VCaP (cell line): Measurements from ENCODE around the gene ATP6V0E2.

Experiments
- H3K27ac ChIP-seq: fragments of 450-650 bp; 2 replicates; pipeline ENCODE4 v1.5.1; 2017
- TF ChIP-seq, protein P1 (sequence below): fragments of 450-650 bp; conservative IDR thresholded peaks from 2 replicates; pipeline ENCODE4 v1.5.1; 2017; ENCODE audit warnings: mild to moderate bottlenecking, moderate library complexity

The ATP6V0E2 gene

DNA sequence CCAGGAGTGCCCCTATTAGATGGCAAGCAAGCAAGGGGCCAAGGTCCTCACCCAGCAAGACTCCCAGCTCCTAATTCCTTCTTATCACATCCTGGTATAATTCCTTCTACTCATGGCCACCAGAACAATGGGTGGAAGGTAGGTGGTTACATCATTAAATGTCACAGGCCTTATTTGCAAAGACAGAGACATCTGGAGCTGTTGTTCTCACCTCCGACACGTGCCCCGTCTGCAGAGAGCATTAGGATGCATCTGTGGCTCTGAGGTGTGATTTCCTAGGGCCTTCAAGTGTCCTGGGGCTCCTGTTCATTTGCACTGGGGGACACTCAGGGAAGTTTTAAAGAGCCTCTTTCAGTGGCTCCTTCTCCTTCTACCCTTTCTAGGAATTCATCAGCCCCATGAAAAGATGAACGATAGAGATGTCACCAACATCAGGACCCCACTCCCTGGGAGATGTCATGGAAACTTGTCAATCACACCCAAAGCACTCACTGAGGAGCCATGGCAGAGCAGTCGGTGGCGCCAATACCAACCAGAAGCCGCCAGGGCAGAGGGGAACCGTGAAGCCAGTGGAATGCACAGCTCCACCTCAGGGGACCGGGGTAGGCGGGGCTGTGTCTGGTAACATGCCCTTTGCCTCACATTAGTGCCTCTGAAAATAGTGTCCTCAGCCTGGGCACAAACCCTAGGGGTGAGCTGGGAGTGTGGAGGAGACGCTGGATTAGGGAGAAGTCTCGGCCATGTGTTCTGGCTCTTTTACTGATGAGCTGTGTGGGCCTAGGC, 2.9 kb upstream of the ATP6V0E2 start:
- peak overlapping the region; percentile 99 for H3K27ac ChIP-seq
- TF ChIP-seq, protein P1, sequence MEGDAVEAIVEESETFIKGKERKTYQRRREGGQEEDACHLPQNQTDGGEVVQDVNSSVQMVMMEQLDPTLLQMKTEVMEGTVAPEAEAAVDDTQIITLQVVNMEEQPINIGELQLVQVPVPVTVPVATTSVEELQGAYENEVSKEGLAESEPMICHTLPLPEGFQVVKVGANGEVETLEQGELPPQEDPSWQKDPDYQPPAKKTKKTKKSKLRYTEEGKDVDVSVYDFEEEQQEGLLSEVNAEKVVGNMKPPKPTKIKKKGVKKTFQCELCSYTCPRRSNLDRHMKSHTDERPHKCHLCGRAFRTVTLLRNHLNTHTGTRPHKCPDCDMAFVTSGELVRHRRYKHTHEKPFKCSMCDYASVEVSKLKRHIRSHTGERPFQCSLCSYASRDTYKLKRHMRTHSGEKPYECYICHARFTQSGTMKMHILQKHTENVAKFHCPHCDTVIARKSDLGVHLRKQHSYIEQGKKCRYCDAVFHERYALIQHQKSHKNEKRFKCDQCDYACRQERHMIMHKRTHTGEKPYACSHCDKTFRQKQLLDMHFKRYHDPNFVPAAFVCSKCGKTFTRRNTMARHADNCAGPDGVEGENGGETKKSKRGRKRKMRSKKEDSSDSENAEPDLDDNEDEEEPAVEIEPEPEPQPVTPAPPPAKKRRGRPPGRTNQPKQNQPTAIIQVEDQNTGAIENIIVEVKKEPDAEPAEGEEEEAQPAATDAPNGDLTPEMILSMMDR = no peak

DNA sequence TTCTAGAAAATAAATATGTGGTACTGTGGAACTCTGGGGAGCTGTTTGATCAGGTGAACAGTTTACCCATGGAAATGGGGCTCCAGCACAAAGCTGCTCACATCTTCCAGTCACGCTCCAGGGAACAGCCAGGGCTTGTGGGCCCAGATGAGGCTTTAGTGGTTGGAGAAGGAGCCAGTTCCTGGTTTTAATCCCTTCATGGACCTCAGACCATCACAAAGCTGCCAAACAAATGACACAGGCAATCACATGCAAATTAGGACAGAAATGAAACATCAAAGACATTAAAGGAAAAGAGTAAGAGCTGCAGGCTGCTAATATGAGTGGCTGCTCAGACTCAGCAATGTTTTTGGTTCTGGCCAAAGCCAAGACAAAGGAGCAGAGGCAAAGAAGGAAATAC, 2.2 kb upstream of the ATP6V0E2 start:
- peak overlapping the region; percentile 99 for H3K27ac ChIP-seq
- TF ChIP-seq, protein P1 = no peak

DNA sequence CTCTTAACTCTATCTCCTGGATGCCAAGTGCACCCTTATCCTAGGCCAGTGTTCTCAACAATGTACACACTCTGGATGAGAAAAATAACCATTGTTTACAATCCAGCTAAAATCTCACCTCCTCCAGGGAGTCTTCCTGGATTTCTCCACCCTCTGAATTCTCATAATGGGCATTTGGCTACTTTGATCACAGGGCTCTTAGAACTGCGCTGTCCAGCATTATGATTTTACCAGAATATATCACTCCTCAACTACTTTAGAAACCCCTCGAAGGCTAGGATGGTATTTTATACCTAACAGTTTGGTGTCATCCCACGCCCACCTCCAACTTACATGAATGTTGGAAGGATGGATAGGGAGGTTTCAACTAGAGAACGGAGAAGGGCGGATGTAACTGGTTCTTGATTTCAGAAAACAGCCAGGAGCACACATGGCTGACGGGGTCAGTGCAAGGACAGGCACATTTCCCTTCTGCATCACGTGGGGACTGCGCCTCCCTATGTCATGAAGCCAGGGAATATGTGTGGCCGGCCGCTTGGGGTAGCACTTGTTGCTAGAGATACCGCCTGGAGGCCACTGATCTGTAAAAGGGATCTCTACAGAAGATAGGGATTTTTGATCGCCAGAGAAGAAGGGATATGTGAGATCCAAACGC, 1.2 kb upstream of the ATP6V0E2 start:
- peak overlapping the region; percentile 99 for H3K27ac ChIP-seq
- TF ChIP-seq, protein P1 = peak; percentile 58

DNA sequence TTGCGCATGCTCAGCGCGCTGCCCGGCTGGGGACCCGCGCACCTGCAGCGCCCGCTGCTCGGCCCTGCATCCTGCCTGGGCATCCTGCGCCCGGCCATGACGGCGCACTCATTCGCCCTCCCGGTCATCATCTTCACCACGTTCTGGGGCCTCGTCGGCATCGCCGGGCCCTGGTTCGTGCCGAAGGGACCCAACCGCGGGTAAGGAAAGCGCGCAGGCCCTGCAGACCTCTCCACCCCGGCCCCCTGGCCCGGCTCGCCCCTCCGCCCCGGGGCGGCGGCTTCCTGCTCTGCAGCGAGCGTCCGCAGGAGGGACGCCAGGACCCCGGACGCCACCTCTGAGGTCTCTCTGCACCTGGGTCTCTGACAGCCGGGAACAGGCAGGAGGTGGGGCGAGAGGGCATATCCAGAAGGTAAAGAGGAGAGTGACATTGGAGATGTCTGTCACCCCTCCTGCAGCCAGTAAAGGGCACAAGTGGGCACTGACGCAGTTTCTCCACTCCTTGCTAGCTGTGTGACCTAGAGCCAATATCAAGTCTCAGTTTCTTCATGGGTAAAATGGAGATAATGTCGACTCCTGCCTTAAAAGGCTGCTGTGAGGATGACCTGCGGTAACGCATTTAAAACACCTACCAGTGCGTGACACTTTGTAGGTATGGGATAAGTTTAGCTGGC, 338 bp downstream of the ATP6V0E2 start:
- TF ChIP-seq, protein P1 = peak; percentile 22
- peak overlapping the region; percentile 99 for H3K27ac ChIP-seq

DNA sequence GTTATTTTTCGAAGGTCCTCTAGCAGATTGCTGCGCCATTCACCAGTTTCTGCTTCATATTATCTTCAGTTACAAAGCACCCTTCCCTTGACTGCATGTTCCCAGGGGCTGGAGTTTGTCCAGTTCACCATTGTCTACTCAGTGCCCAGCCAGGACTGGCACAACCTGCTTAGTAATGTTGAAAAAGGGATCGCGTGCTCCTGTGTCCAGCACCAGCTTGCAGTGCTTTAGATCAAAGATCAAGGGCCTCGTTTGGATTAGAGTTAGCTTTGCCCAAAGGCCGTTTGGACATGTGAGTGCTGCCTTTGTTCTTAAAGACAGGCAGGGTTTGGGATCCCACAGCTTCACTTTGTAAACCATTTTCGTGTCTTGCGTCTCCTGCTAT, 867 bp downstream of the ATP6V0E2 start:
- peak overlapping the region; percentile 99 for H3K27ac ChIP-seq
- TF ChIP-seq, protein P1 = no peak

DNA sequence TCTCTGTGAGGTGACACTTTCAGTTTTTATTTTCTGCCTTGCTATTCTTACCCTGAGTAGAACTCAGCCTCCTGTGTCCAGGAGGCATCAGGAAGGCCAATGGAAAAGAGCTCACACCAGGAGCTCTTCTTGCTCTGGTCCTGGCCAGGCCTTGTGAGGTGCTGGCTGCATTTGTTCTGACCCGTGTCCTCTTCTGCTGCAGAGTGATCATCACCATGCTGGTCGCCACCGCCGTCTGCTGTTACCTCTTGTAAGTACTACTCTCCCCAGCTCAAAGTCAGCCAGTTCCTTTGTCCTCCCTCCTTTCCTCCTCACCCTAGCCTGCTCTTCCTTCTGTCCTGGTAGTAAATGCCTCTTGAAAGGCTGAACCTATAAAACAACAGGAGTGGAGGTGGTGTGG, 1.6 kb downstream of the ATP6V0E2 start:
- H3K27ac ChIP-seq = peak overlapping the region; percentile 99

More for the DNA sequence above, 1.6 kb downstream of the ATP6V0E2 start:
- TF ChIP-seq, protein P1 = no peak
